HepG2 (cell line): Measurements from ENCODE around the gene LTB4R. TPM values are rescaled to one million over a fixed set of nuclear protein-coding genes. Genes with fewer than 3 reads are reported as not detected.

Experiments
- ARID4A ChIP-seq: sonication (generic); formaldehyde crosslinking; IDR thresholded peaks from 2 replicates; pipeline ENCODE4 v1.5.0; 2020; ENCODE audit warnings: mild to moderate bottlenecking, missing genetic modification reagents, borderline replicate concordance
- GATAD1 ChIP-seq: IDR thresholded peaks from 2 replicates; pipeline ENCODE4 v1.6.1; 2016; ENCODE audit warnings: missing genetic modification reagents, missing compliant biosample characterization
- GTF3A ChIP-seq: sonication (generic); formaldehyde crosslinking; conservative IDR thresholded peaks from 2 replicates; pipeline ENCODE4 v1.4.0; 2020; ENCODE audit warnings: mild to moderate bottlenecking, missing genetic modification reagents
- IRX3 ChIP-seq: sonication (generic); formaldehyde crosslinking; IDR thresholded peaks from 2 replicates; pipeline ENCODE4 v1.8.1; 2023; ENCODE audit warnings: mild to moderate bottlenecking, low read depth, missing genetic modification reagents, borderline replicate concordance
- MZF1 ChIP-seq: sonication (generic); formaldehyde crosslinking; IDR thresholded peaks from 2 replicates; pipeline ENCODE4 v1.8.1; 2023; ENCODE audit warnings: mild to moderate bottlenecking, missing genetic modification reagents, borderline replicate concordance
- NFIC ChIP-seq: IDR thresholded peaks from 2 replicates; pipeline ENCODE4 v1.6.1; 2012; ENCODE audit warnings: mild to moderate bottlenecking, low read length, inconsistent platforms
- RXRB ChIP-seq: IDR thresholded peaks from 2 replicates; pipeline ENCODE4 v1.6.1; 2016; ENCODE audit warnings: borderline replicate concordance, missing genetic modification reagents, missing compliant biosample characterization
- TGIF2 ChIP-seq: IDR thresholded peaks from 2 replicates; pipeline ENCODE4 v1.6.1; 2016; ENCODE audit warnings: control low read depth, missing compliant biosample characterization
- ZBTB10 ChIP-seq: sonication (generic); formaldehyde crosslinking; IDR thresholded peaks from 2 replicates; pipeline ENCODE4 v1.4.0; 2020; ENCODE audit warnings: missing genetic modification reagents, borderline replicate concordance
- ZNF460 ChIP-seq: sonication (generic); formaldehyde crosslinking; IDR thresholded peaks from 2 replicates; pipeline ENCODE4 v1.5.1; 2020; ENCODE audit warnings: missing genetic modification reagents, mild to moderate bottlenecking, borderline replicate concordance
- ZNF589 ChIP-seq: sonication (generic); formaldehyde crosslinking; conservative IDR thresholded peaks from 2 replicates; pipeline ENCODE4 v1.8.0; 2022; ENCODE audit warnings: mild to moderate bottlenecking, moderate library complexity, missing genetic modification reagents
- ZNF747 ChIP-seq: sonication (generic); formaldehyde crosslinking; IDR thresholded peaks from 2 replicates; pipeline ENCODE4 v1.8.1; 2023; ENCODE audit warnings: missing genetic modification reagents, mild to moderate bottlenecking, borderline replicate concordance
- ZNF772 ChIP-seq: sonication (generic); formaldehyde crosslinking; IDR thresholded peaks from 2 replicates; pipeline ENCODE4 v1.5.0; 2020; ENCODE audit warnings: mild to moderate bottlenecking, missing genetic modification reagents
- polyA plus RNA-seq, 8 experiments: library from polyadenylated mRNA; depleted of rRNA in 3 of 8; stranded (reverse) in 7 of 8; unstranded in 1 of 8; fragments of >200 nt; fragmentation: Illumina TruSeq in 4 of 8; extraction: Trizol in 4 of 8; gene quantifications; 2 replicates each; pipeline versions ENCODE4 v1.2.1 to v1.2.3, GENCODE V29; 2011 to 2016; ENCODE audit warnings: low read depth in 4 of 8, missing spikeins in 1 of 8, mixed read lengths in 1 of 8; ENCODE audit not compliant: insufficient read depth in 1 of 8
- total RNA-seq, 5 experiments: library from RNA; depleted of rRNA; stranded (reverse); fragments of >200 nt; fragmentation: Illumina TruSeq; extraction: Trizol; gene quantifications; 2 replicates each; pipeline ENCODE4 v1.2.3, GENCODE V29; 2016; ENCODE audit warnings: low read depth in 1 of 5
- TF ChIP-seq, protein P1 (sequence below): sonication (generic); formaldehyde crosslinking; IDR thresholded peaks from 2 replicates; pipeline ENCODE4 v1.8.1; 2023; ENCODE audit warnings: mild to moderate bottlenecking, missing genetic modification reagents
- TF ChIP-seq, protein P2 (sequence below): sonication (generic); formaldehyde crosslinking; IDR thresholded peaks from 2 replicates; pipeline ENCODE4 v1.5.1; 2020; ENCODE audit warnings: missing genetic modification reagents, mild to moderate bottlenecking, borderline replicate concordance
- TF ChIP-seq, protein P3 (sequence below): sonication (generic); formaldehyde crosslinking; IDR thresholded peaks from 2 replicates; pipeline ENCODE4 v1.4.0; 2020; ENCODE audit warnings: missing genetic modification reagents

The LTB4R gene
- total and polyA plus RNA-seq, 2 of the 13 experiments (the other 11 are each of a cell fraction or from before 2014, with no cell fraction given) = 3.2 to 8.2 TPM

- TF ChIP-seq MZF1 (CRISPR knock-in tag) (peak; percentile 98), GTF3A (CRISPR knock-in tag) (peak; percentile 99), RXRB (CRISPR knock-in tag) (peak; percentile 93), ZNF589 (CRISPR knock-in tag) (peak; percentile 99), ZNF772 (CRISPR knock-in tag) (peak; percentile 98), ZNF747 (peak; percentile 83), ARID4A (peak; percentile 100), ZBTB10 (CRISPR knock-in tag) (peak; percentile 99), GATAD1 (CRISPR knock-in tag) (peak; percentile 95), NFIC (no peak), IRX3 (CRISPR knock-in tag) (peak; percentile 90), ZNF460 (no peak), TGIF2 (CRISPR knock-in tag) (no peak; the same call in 1 of the 2 replicates)
- TF ChIP-seq, protein P1, sequence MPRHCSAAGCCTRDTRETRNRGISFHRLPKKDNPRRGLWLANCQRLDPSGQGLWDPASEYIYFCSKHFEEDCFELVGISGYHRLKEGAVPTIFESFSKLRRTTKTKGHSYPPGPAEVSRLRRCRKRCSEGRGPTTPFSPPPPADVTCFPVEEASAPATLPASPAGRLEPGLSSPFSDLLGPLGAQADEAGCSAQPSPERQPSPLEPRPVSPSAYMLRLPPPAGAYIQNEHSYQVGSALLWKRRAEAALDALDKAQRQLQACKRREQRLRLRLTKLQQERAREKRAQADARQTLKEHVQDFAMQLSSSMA (CRISPR knock-in tag) = peak; percentile 98
- TF ChIP-seq, protein P2, sequence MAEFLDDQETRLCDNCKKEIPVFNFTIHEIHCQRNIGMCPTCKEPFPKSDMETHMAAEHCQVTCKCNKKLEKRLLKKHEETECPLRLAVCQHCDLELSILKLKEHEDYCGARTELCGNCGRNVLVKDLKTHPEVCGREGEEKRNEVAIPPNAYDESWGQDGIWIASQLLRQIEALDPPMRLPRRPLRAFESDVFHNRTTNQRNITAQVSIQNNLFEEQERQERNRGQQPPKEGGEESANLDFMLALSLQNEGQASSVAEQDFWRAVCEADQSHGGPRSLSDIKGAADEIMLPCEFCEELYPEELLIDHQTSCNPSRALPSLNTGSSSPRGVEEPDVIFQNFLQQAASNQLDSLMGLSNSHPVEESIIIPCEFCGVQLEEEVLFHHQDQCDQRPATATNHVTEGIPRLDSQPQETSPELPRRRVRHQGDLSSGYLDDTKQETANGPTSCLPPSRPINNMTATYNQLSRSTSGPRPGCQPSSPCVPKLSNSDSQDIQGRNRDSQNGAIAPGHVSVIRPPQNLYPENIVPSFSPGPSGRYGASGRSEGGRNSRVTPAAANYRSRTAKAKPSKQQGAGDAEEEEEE (CRISPR knock-in tag) = peak; percentile 99
- TF ChIP-seq, protein P3, sequence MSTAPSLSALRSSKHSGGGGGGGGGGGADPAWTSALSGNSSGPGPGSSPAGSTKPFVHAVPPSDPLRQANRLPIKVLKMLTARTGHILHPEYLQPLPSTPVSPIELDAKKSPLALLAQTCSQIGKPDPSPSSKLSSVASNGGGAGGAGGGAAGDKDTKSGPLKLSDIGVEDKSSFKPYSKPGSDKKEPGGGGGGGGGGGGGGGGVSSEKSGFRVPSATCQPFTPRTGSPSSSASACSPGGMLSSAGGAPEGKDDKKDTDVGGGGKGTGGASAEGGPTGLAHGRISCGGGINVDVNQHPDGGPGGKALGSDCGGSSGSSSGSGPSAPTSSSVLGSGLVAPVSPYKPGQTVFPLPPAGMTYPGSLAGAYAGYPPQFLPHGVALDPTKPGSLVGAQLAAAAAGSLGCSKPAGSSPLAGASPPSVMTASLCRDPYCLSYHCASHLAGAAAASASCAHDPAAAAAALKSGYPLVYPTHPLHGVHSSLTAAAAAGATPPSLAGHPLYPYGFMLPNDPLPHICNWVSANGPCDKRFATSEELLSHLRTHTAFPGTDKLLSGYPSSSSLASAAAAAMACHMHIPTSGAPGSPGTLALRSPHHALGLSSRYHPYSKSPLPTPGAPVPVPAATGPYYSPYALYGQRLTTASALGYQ (CRISPR knock-in tag) = peak; percentile 99
These were observed 40.0 kb upstream of the LTB4R start, which contains the start of gene RABGGTA (continued) for GRCh38 chr14:24271134-24271833.
